Hepatocyte (in vitro differentiated cells): ENCODE measurements around the gene NUBP2.

Source experiments
- CTCF ChIP-seq: fragments of 200-600 bp; sonication (generic); IDR thresholded peaks from 2 replicates; pipeline ENCODE4 v1.5.1; 2016; ENCODE audit warnings: antibody characterized with exemption, mild to moderate bottlenecking; ENCODE audit not compliant: poor library complexity
- EZH2phosphoT487 ChIP-seq: fragments of 200-600 bp; sonication (generic); IDR thresholded peaks from one replicate; pipeline ENCODE4 v1.6.1; 2018; ENCODE audit warnings: antibody characterized with exemption, mild to moderate bottlenecking, low read depth, moderate library complexity; ENCODE audit not compliant: unreplicated experiment, severe bottlenecking

DNA sequence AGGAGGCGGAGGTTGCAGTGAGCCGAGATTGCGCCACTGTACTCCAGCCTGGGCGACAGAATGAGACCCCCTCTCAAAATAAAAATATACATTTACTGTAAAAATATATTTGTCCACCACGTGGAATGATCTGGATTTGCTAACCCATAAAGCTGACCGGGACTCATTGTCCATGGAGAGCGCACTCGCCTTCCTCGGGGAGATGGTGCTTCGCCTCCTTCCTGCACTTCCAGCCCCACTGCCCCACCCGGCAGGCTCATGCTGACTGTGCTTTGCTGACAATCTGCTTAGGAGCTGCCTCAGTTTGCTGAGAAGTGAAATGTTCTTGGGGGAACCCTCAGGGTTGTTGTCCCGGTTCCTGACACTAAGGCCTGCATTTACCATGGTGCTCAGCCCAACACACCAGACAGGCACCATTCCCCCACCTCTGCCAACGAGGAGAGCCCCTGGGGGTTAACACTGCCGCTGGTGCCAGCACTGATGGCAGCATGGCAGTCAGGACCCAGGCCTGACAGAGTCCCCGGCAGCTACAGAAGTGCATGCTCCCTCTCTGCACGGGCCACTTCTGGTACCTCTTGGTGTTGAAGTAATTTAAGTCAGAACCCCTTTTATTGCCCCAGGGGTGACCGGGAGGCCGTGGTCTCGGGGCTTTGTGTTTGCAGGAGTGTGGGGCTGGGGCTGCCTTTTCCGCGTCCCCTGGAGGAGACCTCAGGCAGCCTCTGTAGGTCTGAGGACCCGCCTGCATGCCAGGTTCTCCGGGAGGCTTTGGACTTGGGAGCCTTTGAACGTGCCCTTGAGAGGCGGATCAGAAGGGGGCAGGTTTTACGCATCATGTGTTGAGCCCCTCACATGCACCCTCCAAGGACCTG is 2.5 kb downstream of the NUBP2 start:
- no peak for TF ChIP-seq CTCF
- no peak for TF ChIP-seq EZH2phosphoT487
